GM18505 (cell line): ENCODE results near the gene WDR64.

Source experiments
- ATAC-seq: cut with Tn5 transposase; IDR thresholded peaks from one replicate; pipeline ENCODE4 v1.9.1; 2021; ENCODE audit not compliant: unreplicated experiment
- POLR2A ChIP-seq: IDR thresholded peaks from 4 replicates; pipeline ENCODE4 v1.6.1; 2011; ENCODE audit warnings: borderline replicate concordance; ENCODE audit not compliant: insufficient read depth, insufficient read length; ENCODE audit errors: extremely low read depth

The WDR64 gene

DNA sequence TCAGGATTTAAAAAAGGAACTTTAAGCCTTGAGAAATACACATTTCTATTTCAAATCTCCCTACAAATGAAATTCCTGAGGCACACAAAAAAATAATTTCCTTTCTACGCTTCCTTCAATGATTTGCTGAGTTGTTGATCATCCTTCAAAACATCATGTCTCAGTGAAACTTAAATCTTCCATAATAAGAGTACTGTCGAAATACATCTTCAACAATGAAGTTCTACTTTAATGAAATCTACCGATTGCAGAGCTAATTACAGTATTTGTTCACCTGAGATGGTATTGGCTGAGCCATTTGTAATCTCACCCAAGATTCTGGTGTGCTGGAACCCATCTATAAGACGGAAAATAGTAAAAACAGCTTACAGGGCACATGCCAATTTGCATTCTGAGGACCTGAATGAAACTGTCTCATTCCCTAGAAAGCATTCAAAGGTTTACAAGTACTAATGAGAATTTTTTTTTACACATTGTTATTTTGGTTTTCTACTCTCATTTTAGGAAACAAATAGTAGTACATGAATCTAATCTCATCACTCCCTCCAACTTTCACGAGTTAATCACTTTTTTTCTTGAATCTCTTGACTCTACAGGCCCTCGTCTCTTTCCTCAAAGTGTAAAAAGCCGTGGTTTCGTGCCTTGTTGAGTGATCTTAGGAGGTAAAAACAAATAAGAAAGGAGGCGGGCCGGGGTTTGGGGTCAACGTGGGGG, 13.0 kb upstream of the WDR64 start:
- no peak for TF ChIP-seq POLR2A
- no peak for ATAC-seq

GRCh38 chr1:241639623-241640148, 12.4 kb upstream of the WDR64 start:
- no peak for TF ChIP-seq POLR2A
- peak; percentile 44 for ATAC-seq

DNA sequence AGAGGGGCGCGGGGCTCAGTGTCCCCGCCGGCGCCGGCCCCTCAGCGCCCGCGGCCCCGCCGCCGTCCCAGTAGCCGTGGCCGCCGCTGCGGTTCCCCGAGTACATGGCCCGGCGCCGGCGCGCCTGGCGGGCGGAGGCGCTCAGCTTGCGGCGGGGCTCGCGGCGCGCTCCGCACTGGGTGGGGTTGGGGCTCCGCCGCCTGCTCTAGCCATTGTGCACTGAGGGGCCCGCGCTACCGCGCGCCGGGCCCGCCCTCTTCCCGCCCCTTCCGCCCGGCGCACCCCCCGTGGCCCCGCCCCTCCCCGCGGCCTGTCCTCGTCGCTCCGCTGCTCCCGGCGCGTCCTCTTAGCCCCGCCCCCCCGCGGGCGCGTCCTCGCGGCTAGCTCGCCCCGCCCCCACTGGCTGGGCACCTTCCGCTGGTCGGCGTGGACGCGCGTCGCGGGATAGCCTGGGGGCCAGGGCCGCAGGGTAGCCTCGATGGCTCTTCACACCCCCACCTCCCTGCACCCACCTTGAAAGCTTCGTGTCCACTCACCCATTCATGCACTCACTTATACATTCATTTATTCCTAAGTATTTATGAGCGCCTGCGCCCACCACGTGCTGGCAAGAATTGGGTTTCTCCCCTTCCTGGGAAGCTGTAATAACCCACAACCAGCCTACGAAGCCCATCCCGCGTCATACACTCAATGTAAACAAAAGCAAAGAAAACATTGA, 11.8 kb upstream of the WDR64 start, which contains the start of the genes CHML and OPN3:
Gene CHML (minus strand): TSS at position 221 of the 718 bp plus-strand sequence. CDS start 4,603 bp downstream, outside the sequence.
Gene OPN3 (minus strand): TSS at position 221 of the 718 bp plus-strand sequence. CDS start 115 bp downstream, at position 106.
- ATAC-seq, result peak; percentile 94
- TF ChIP-seq POLR2A, result peak; percentile 95

GRCh38 chr1:241640867-241641622, 11.0 kb upstream of the WDR64 start:
- TF ChIP-seq POLR2A, result no peak
- ATAC-seq, result no peak

GRCh38 chr1:241641773-241642592, 10.1 kb upstream of the WDR64 start:
- no peak for ATAC-seq

GRCh38 chr1:241642593-241642944, 9.5 kb upstream of the WDR64 start:
- ATAC-seq, result no peak
- TF ChIP-seq POLR2A, result no peak

More at GRCh38 chr1:241641773-241642592, 10.1 kb upstream of the WDR64 start:
- no peak for TF ChIP-seq POLR2A

- no peak for ATAC-seq
- TF ChIP-seq POLR2A, result no peak
Measured at GRCh38 chr1:241644259-241644658, 7.8 kb upstream of the WDR64 start.

DNA sequence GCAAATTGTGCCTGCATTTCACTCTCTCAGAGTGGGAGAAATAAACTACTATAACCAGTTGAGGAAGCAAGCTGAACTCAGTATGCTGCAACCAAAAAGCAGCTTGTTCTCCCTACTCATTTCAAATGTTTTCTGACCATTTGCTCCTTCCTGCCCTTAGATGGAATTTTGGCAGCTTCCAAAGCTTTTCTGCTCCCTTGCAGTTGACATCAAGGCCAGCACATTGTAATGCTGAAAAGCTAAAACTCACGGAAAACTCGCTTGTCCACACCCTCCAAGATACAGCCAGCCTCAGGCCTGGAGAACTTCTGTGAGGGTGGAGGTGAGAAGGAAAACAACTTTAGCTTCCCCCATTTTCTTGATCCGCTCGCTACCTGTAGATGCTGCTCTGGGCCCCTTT, 6.9 kb upstream of the WDR64 start:
- TF ChIP-seq POLR2A, result no peak
- no peak for ATAC-seq

GRCh38 chr1:241646201-241646600, 5.9 kb upstream of the WDR64 start:
- ATAC-seq, result no peak

GRCh38 chr1:241647658-241648057, 4.4 kb upstream of the WDR64 start:
- ATAC-seq, result no peak
- no peak for TF ChIP-seq POLR2A

More at GRCh38 chr1:241646201-241646600, 5.9 kb upstream of the WDR64 start:
- TF ChIP-seq POLR2A, result no peak

DNA sequence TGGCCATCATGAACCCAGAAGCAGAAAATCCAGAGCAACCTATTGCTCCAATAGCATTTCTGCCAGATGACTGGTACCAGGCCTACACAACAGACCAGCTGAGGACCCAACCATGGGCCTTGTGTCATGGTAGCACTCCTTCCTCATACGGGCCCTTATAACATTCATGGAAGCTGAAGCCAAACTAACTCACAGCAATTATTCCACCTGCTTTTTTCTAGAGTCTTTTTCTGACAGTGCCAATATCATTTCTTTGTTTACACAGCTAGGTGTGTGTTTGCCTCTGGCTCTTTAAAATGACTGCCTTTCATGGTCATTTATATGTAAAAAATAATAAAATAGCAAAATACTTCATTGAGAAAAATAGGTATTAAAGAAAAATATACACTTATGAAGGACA, 3.9 kb upstream of the WDR64 start:
- ATAC-seq, result no peak
- no peak for TF ChIP-seq POLR2A

- TF ChIP-seq POLR2A, result no peak
- no peak for ATAC-seq
Measured at GRCh38 chr1:241654019-241654418, 1.9 kb downstream of the WDR64 start.
